Measurements from ENCODE around the gene PSG11. TPM values are rescaled to one million over a fixed set of nuclear protein-coding genes. Genes with fewer than 3 reads are reported as not detected.
"Not testable (repeated sequence)": the region's sequence is repeated elsewhere in the genome, so short reads cannot be mapped to it uniquely, and the experiment has no call there.

PSG11 gene
- total RNA-seq, 1 donor from 2014 or later, result not detected

DNA sequence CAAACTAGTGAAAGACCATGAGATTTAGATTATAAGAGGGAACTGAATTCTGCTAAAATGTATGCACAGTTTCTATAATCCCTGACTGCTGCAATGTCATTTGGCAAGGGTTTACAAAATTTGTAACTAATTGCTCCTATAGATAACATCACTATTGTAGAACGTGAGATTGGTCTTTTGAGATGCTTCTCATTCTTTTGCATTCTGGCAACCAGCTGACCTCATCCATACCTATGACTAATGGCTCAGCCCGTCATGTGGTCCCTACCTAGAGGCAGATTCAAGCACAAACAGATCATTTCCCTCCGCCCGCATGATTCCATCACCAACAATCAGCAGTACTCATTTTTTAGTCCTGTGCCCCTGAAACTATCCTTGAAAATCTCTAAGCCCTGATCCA lies 4.2 kb downstream of the PSG11 start:
- H3K27me3 ChIP-seq (ENCODE audit: control insufficient read depth, insufficient read depth, low read length); H3K36me3 ChIP-seq (ENCODE audit: control insufficient read depth, insufficient read depth, low read length); H3K4me3 ChIP-seq (ENCODE audit: low read depth, low read length): not testable (repeated sequence)
- peak; percentile 78 for DNase-seq (ENCODE audit: low read depth)

DNA sequence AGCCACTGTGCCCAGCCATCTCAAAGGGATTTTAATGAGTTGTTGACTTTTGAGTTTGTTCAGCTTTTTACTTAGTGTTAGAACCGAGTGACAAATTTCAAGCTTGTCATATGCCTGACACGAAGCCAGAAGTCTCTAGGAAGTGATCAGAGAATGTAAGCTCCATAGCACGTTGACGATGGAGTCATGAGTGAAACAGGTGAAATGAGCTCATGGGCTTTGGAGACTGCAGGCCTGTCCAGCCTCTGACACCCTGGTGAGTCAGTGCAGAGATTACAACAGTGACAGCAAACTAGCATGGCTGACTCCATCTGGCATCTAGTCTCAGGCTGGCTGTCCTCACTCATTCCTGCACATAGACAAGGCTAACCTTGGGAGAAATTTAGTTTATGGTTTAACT lies 4.6 kb downstream of the PSG11 start:
- DNase-seq (ENCODE audit: low read depth), result peak; percentile 84
- H3K27me3 ChIP-seq (ENCODE audit: control insufficient read depth, insufficient read depth, low read length); H3K36me3 ChIP-seq (ENCODE audit: control insufficient read depth, insufficient read depth, low read length); H3K4me3 ChIP-seq (ENCODE audit: low read depth, low read length): not testable (repeated sequence)

DNA sequence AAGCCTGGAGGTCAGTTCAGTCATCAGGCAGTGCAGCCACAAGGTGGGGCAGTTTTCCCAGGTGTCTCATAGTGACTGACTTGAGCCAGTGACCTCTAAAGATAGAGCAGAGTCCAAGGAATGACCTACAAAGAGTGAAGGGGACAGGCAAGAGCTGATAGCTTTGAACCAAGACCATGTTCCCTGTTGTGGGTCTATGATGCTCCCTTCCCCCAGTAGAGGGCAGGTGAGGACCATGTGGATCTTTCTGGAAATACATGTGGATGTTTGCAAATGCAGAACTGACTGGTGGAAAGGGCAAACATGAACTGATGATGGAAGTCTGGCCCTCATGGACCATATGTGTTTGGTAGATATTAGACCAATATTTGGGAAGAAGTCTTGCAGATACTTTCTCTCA lies 6.7 kb downstream of the PSG11 start:
- DNase-seq (ENCODE audit: low read depth), result not testable (repeated sequence)

DNA sequence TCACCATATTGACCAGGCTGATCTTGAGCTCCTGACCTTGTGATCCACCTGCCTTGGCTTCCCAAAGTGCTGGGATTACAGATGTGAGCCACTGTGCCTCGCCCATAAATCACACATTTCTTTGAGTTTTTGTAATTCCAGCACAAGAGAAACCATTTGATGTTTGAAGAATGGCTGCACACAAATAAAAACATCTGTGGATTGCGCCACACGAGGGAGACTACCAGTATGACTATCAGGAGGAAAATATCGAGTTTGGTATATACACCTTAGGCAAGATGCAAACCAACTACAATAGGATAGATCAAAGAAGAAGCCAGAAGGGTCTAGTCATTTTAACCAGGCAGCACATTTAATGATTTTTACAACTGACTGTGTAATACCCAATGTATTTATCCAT lies 20.4 kb downstream of the PSG11 start:
- H3K4me3 ChIP-seq (ENCODE audit: low read depth, low read length); DNase-seq (ENCODE audit: low read depth); H3K36me3 ChIP-seq (ENCODE audit: control insufficient read depth, insufficient read depth, low read length); H3K27me3 ChIP-seq (ENCODE audit: control insufficient read depth, insufficient read depth, low read length): not testable (repeated sequence)

More for the DNA sequence above, 6.7 kb downstream of the PSG11 start:
- H3K4me3 ChIP-seq (ENCODE audit: low read depth, low read length); H3K36me3 ChIP-seq (ENCODE audit: control insufficient read depth, insufficient read depth, low read length); H3K27me3 ChIP-seq (ENCODE audit: control insufficient read depth, insufficient read depth, low read length): not testable (repeated sequence)

DNA sequence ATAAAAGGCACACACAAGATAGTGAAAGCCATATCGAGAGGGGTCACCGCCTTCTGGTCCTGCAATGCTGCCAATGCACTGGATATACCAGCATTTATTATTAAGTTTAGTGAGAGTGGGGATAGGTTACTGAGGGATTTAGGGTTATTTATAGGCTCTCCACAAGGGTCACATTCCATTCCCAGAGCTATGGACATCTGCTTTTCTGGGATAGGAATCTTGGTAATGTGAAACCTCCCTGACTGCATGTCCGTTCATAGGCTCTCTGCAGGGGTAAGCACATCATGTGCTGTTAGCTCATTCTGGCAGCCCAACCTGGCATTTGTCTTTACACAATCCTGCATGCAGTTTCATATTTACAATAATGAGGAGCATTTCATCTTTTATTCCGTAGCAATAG lies 21.4 kb downstream of the PSG11 start:
- not testable (repeated sequence) for DNase-seq (ENCODE audit: low read depth); H3K27me3 ChIP-seq (ENCODE audit: control insufficient read depth, insufficient read depth, low read length); H3K36me3 ChIP-seq (ENCODE audit: control insufficient read depth, insufficient read depth, low read length); H3K4me3 ChIP-seq (ENCODE audit: low read depth, low read length)

DNA sequence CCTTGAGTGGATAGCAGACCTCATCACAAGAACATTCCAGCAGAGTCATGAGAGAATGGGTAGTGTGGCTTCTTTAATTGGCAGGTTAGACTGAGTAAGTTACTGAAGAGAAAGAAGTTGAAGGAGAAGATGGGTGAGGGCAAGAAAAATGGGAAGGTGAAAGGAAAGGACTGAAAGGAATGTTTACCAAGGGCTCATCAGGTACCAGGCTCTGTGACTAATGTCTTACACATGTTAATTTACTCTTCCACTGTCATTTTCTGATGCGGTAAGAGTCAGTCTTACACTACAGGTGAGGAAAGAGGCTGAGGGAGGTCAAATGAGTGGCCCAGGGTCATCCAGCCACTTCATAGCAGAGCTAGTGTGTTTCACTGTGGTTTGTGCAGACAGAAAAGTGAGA lies 22.6 kb downstream of the PSG11 start:
- H3K27me3 ChIP-seq (ENCODE audit: control insufficient read depth, insufficient read depth, low read length); DNase-seq (ENCODE audit: low read depth): not testable (repeated sequence)

DNA sequence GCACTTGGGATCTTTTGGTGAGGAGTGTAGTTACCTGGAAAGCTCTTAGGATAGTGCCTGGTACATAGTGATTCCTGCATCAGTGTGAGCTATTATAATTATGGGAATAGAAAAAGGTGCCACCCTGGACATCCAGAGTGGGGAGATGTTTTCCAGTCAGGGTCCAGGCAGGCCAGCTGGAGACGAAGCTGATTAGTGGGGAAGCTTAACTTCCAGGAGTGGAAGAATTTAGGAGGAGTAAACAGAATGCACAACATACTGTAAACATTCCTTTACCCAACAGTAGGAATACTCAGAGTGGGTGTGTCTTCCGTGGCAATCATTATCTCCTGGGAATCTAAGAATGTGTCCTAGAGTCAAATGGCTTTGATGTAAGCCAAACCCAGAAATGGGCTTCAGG lies 23.3 kb downstream of the PSG11 start:
- H3K4me3 ChIP-seq (ENCODE audit: low read depth, low read length); DNase-seq (ENCODE audit: low read depth): not testable (repeated sequence)

More for the DNA sequence above, 22.6 kb downstream of the PSG11 start:
- not testable (repeated sequence) for H3K4me3 ChIP-seq (ENCODE audit: low read depth, low read length); H3K36me3 ChIP-seq (ENCODE audit: control insufficient read depth, insufficient read depth, low read length)

DNA sequence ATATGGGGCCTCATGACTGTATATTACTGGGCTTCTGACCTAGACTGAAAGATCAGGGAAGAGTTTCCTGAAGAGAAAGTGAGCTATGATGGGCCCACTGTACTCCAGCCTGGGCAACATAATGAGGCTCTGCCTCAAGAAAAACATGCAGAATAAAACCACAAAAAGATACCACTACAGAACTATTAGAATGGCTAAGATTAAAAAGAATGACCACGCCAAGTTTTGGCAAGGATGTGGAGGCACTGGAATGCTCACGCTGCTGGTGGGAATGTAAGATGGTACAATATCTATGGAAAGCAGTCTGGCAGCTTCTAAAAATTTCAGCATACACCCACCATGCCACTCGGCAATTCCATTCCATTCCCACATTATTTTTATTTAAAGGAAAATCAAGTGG lies 30.1 kb downstream of the PSG11 start:
- not testable (repeated sequence) for DNase-seq (ENCODE audit: low read depth); H3K36me3 ChIP-seq (ENCODE audit: control insufficient read depth, insufficient read depth, low read length); H3K4me3 ChIP-seq (ENCODE audit: low read depth, low read length); H3K27me3 ChIP-seq (ENCODE audit: control insufficient read depth, insufficient read depth, low read length)

More for the DNA sequence above, 23.3 kb downstream of the PSG11 start:
- H3K27me3 ChIP-seq (ENCODE audit: control insufficient read depth, insufficient read depth, low read length); H3K36me3 ChIP-seq (ENCODE audit: control insufficient read depth, insufficient read depth, low read length): not testable (repeated sequence)

DNA sequence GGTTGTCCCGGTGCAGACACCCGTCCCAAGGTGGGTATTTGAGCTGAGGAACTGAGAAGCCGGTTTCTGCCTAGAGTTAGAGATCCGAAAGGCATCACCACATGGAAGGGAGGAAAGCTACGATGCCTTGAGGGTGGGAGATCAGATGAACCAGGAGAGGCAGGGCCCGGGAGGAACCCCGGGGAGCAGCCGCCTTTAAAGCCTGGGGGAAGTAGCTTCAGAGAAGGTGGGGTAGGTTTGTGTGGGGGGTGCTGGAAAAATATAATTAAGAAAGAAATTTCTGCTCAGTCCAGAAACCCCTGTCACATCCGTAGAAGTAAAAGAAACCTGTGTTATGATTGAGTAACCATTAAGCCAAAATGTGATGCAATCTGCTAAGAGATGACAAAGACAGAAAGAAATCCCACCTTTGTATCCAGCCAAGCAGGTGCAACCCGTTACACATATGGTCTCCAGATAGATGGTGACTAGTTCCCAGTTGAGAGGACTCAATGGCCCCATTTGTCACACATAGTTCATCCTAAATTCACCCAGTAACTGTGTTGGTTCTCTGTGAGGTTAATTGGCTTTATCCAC lies 34.2 kb downstream of the PSG11 start:
- H3K36me3 ChIP-seq (ENCODE audit: control insufficient read depth, insufficient read depth, low read length); DNase-seq (ENCODE audit: low read depth); H3K4me3 ChIP-seq (ENCODE audit: low read depth, low read length); H3K27me3 ChIP-seq (ENCODE audit: control insufficient read depth, insufficient read depth, low read length): not testable (repeated sequence)

DNA sequence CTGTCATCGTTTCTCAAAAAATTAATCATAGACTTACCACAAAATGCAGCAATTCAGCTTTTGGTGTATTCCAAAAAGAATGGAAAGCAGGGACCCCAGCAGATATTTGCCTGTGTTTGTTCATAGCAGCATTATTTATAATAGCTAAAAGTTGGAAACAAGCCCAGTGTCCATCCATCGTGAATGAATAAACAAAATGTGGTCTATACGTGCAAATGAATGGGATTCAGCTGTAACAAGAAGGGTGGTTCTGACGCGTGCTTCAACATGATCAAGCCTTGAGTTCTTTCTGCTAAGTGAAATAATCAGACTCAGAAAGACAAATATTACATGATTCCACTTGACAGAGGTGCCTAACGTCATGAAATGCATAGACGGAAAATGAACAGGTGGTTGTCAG lies 36.4 kb downstream of the PSG11 start:
- TF ChIP-seq, protein P1, sequence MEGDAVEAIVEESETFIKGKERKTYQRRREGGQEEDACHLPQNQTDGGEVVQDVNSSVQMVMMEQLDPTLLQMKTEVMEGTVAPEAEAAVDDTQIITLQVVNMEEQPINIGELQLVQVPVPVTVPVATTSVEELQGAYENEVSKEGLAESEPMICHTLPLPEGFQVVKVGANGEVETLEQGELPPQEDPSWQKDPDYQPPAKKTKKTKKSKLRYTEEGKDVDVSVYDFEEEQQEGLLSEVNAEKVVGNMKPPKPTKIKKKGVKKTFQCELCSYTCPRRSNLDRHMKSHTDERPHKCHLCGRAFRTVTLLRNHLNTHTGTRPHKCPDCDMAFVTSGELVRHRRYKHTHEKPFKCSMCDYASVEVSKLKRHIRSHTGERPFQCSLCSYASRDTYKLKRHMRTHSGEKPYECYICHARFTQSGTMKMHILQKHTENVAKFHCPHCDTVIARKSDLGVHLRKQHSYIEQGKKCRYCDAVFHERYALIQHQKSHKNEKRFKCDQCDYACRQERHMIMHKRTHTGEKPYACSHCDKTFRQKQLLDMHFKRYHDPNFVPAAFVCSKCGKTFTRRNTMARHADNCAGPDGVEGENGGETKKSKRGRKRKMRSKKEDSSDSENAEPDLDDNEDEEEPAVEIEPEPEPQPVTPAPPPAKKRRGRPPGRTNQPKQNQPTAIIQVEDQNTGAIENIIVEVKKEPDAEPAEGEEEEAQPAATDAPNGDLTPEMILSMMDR (IDR thresholded peaks at IDR 0.05; ENCODE audit: insufficient read depth, low read length, poor library complexity, severe bottlenecking), result no peak
- no peak overlapping the region for H3K4me3 ChIP-seq (ENCODE audit: low read depth, low read length)
- no peak for DNase-seq (ENCODE audit: low read depth)
- no peaks in the 10 kb centered on the region for H3K27me3 ChIP-seq (ENCODE audit: control insufficient read depth, insufficient read depth, low read length)
- H3K36me3 ChIP-seq (ENCODE audit: control insufficient read depth, insufficient read depth, low read length), result no peaks in the 10 kb centered on the region

DNA sequence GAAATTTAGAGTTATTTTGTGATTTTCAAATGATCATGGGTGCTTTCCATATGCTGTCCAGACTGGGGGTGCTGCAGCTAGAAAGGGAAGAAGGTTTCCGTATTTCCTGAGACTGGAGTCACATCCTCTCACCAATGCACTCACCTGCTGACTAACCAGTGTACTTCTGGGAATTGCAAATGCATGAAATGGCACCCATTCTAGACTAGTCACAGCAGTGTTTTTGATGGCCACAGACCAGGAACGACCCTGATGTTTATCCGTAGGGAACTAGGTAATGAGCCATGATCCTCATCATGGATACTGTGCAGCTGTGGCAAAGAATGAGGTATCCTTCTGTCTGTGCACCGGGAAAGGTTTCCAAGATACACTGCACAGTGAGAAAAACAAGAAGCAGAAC lies 37.1 kb downstream of the PSG11 start:
- H3K36me3 ChIP-seq (ENCODE audit: control insufficient read depth, insufficient read depth, low read length); DNase-seq (ENCODE audit: low read depth); H3K4me3 ChIP-seq (ENCODE audit: low read depth, low read length); H3K27me3 ChIP-seq (ENCODE audit: control insufficient read depth, insufficient read depth, low read length): not testable (repeated sequence)

DNA sequence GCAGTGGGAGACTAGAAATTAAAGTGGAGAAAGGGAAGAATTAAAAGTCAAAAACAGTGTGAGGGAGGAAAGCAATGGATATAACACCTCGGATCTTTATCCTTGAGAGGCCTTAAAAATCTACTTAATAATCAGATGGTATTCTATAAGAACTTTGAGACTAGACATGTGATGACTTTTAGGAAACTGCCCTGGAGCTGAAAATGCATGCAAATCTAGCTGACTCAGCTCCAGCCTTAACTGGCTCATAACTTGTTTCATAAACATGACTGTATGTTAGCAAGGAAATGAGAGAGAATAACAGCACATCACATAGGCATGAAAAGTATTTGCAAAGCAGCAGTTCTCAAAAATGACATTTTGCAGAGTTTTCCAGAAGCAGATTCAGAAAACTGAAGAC lies 38.1 kb downstream of the PSG11 start:
- not testable (repeated sequence) for H3K27me3 ChIP-seq (ENCODE audit: control insufficient read depth, insufficient read depth, low read length); H3K4me3 ChIP-seq (ENCODE audit: low read depth, low read length); H3K36me3 ChIP-seq (ENCODE audit: control insufficient read depth, insufficient read depth, low read length); DNase-seq (ENCODE audit: low read depth)

All from kidney epithelial cell (primary cell).